ENCODE measurements around the gene EME2.
"Not testable (repeated sequence)": the region's sequence is repeated elsewhere in the genome, so short reads cannot be mapped to it uniquely, and the experiment has no call there.

The EME2 gene

DNA sequence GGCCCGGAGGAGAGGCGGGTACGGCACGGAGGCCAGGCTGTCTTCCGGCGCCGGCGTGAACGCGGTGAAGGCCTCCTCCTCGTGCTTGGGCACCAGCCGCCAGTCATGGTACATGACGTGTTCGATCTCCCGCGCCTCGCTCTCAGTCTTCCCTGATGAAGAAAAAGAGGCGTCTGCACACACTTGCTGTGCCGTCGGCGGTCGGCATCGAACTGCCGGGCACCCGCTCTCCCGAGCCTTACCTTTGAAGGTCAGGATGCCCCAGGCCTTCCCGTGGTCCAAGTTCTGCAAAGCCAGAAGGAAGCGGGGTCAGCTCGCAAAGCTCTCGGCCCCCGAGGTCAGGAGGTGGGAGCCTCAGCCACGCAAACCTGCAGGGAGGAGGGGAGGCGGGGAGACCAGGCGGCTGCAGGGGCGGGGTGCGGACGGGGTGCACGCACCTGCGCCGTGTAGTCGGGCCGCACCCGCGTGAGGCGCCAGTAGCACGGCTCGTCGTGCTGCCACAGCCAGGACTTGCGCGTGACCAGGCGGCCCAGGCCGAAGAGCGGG lies at the start of gene EME2:
TSS of gene EME2 (plus strand) at position 449 of the 546 bp plus-strand sequence. CDS start 418 bp downstream, outside the sequence.
- no peak for DNase-seq (ENCODE audit: low spot score)

DNA sequence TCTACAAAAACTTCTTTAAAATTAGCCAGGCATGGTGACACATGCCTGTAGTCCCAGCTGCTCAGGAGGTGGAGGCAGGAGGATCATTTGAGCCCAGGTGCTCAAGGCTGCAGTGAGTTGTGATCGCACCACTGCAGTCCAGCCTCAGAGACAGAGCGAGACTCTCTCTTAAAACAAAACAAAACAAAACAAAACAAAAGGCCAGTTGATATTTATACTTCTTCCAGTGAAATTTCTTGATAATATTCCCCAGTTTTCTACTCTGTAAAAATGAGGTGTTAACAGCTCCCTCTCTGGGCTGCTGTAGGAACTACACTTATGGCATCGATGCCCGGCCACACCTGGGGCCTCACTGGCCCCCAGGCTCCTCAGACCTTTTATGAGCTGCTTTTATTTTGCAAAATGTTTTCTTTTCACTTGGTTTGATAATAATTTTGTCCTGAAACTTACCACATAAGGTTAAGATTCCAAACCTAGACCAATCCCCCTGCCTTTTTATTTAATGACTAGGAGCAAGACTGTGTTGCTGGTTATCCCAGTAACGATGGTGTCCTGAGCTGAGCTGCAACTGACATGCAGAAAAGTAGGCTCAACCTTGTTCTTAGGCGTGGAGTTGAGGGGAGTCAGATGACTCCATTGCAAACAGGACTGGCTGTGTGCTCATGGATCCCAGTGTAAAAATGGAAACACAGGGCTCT lies 49.0 kb upstream of the EME2 start:
- peak; percentile 51 for DNase-seq (ENCODE audit: low spot score)

GRCh38 chr16:1724491-1724890 lies 48.1 kb upstream of the EME2 start:
- DNase-seq (ENCODE audit: low spot score), result no peak

GRCh38 chr16:1726661-1727502 lies 45.7 kb upstream of the EME2 start:
- no peak for DNase-seq (ENCODE audit: low spot score)

- DNase-seq (ENCODE audit: low spot score), result no peak
Observed at GRCh38 chr16:1727651-1728624, 44.7 kb upstream of the EME2 start.

- DNase-seq (ENCODE audit: low spot score), result no peak
Observed at GRCh38 chr16:1729026-1729425, 43.6 kb upstream of the EME2 start.

GRCh38 chr16:1729445-1729844 lies 43.2 kb upstream of the EME2 start:
- no peak for DNase-seq (ENCODE audit: low spot score)

DNA sequence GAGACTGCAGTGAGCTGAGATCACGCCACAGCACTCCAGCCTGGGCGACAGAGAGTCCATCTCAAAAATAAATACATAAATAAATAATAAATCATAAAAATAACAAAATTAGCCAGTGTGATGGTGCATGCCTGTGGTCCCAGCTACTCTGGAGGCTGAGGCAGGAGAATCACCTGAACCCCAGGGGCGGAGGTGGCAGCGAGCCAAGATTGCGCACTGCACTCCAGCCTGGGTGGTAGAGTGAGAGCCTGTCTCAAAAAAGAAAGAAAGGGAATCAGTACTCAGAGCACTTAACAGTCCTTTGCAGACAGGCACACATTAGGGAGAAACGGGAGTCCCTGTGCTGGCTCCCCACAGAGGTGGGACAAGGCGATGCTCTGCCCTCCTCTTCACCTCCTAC lies 41.5 kb upstream of the EME2 start:
- DNase-seq (ENCODE audit: low spot score), result no peak

GRCh38 chr16:1731603-1732002 lies 41.0 kb upstream of the EME2 start:
- no peak for DNase-seq (ENCODE audit: low spot score)

- DNase-seq (ENCODE audit: low spot score), result no peak
Observed at GRCh38 chr16:1732071-1732470, 40.5 kb upstream of the EME2 start.

GRCh38 chr16:1732551-1732987 lies 40.0 kb upstream of the EME2 start:
- DNase-seq (ENCODE audit: low spot score), result not testable (repeated sequence)

DNA sequence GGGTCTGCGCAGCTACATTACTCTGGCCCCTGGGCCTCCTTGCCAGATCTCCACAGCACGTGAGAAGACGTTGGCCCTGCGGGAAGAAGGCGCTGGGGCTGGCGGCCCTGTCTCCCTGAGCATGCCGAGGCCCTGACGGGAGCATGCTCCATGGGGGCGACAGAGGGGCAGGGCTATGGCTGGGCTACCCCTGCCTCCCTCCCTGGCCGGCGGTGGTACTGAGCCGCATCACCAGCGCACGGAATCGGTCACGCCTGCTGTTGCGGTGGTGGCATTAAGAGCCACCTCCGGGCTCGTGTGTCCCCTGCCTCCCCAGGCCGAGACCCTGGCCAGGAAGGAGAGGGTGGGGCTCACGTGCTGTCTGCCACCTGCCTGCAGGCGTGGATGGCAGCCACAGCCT lies 38.5 kb upstream of the EME2 start:
- no peak for DNase-seq (ENCODE audit: low spot score)

GRCh38 chr16:1734816-1735215 lies 37.8 kb upstream of the EME2 start:
- no peak for DNase-seq (ENCODE audit: low spot score)

DNA sequence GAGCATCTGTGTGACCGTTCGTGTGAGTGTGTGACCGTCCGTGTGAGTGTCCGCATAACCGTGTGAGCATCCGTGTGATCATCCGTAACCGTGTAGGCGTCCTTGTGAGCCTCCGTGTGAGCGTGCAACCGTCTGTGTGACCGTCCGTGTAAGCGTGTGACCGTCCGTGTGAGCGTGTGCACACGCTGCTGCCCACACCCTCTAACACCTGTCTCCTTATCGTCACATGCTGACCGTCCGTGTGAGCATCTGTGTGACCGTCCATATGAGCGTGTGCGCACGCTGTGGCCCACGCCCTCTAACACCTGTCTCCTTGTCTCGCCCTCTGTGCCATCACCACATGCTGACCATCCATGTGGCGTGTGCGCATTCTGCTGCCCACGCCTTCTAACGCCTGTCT lies 32.4 kb upstream of the EME2 start:
- DNase-seq (ENCODE audit: low spot score), result no peak

DNA sequence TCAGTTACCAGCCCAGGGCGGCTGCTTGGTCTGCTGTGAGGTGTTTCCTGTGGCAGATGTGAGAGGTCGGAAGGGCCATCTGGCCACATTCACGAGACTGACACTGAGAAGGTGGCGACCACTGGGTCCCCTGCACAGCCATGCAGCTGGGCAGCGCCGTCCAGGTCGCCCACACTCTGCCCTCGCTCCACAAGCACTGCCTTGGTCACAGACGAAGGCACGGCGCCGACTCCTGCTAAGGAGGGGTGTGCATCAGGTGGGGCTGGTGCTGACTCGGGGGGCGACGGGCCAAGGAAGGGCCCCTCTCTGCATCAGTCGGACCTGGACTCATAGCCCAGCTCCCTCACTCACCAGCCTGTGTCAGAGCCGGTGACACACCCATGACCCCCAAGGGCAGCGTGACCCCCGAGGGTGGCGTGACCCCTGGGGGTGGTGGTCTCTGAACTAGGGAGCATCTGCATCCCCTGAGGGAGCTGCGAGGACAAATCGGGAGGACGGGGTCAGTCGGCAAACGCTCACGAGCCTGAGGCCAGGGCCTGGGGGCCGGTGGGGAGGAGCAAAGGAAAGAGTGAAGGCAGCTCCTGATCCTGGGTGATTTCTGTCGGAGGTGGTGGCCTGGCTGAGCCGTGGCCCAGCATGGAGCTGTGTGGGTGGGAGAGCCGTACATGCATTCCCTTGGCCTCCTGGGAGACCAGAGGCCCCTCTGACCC lies 31.7 kb upstream of the EME2 start:
- no peak for DNase-seq (ENCODE audit: low spot score)

- no peak for DNase-seq (ENCODE audit: low spot score)
Observed at GRCh38 chr16:1741553-1742165, 31.0 kb upstream of the EME2 start.

DNA sequence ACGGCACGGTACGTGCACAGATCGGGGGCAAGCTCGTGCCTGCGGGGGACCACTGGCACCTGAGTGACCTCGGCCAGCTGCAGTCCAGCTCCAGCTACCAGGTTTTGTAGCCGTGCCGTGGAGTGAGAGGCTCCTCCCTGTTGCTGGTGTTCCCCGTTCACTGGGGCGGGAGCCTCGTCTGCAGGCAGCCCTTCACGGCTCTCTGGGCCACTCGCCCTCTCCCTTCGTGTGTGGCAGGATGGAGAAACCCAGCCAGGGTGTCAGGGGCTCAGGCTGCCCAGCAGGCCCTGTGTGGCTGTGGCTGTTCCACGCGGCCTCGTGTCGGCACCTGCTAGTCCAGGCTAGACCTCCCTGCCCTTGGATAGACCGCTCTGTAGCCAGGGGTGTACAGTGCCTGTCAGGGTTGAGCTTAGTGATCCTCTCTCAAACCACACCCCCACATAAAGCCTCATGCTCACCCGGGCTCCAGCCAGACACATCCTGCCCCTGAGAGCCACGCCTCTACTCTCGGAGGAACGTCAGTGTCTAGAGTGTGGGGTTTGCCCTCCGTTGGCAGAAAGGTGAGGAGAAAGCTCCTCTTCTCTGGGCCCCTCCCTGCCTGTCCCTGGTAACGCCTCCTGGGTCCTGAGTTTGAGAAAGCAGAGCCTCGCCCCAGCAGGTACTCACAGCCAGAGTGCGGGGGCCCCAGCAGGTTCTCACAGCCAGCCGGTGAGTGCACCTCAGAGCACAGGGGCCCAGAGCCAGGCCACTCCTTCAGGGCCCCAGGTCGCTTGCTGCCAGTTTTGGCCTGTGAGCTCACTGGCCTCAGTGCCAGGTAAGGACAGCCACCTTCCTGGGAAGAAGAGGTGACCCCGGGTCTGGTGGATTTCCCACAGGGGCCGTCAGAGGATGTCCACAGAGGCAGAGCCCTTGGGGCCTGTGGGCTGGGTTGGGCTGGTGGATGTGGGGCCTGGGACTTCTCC lies 29.0 kb upstream of the EME2 start:
- DNase-seq (ENCODE audit: low spot score), result no peak

DNA sequence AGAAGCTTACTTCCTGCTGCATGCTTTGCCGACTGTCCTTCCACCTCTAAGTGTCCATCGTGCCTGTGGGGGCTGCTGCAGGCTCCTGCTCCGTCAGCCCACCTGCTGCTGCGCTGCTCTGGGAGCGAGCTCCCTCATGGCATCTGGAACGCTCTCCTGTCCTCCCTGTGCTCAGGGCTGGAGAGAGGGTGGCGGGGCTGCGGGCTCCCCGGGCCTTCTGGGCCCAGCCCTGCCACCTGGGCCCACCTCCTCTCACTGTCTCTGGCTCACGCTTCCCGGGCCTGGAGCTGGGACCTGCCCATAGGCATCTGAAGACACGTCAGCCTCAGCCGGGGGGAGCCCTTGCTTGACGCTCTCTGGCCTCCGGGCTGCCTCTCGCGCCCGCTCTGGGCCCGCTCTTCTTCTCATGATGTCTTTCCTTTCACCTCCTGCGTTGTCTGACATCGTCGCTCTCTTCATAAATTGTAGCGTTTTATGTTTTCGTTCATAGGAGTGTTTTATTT lies 28.2 kb upstream of the EME2 start:
- no peak for DNase-seq (ENCODE audit: low spot score)

- no peak for DNase-seq (ENCODE audit: low spot score)
Observed at GRCh38 chr16:1745181-1745899, 27.3 kb upstream of the EME2 start.

Data from globus pallidus (tissue), 1 donor.